Glomerular visceral epithelial cell (primary cell): ENCODE data around the gene MUC13.
A peak's percentile ranks its signal among the peaks of the same experiment; 100 is the strongest.

Experiments used
- DNase-seq: peaks from one replicate; pipeline ENCODE4 v3.0.0-alpha.2; 2016; ENCODE audit errors: extremely low spot score

Gene MUC13

DNA sequence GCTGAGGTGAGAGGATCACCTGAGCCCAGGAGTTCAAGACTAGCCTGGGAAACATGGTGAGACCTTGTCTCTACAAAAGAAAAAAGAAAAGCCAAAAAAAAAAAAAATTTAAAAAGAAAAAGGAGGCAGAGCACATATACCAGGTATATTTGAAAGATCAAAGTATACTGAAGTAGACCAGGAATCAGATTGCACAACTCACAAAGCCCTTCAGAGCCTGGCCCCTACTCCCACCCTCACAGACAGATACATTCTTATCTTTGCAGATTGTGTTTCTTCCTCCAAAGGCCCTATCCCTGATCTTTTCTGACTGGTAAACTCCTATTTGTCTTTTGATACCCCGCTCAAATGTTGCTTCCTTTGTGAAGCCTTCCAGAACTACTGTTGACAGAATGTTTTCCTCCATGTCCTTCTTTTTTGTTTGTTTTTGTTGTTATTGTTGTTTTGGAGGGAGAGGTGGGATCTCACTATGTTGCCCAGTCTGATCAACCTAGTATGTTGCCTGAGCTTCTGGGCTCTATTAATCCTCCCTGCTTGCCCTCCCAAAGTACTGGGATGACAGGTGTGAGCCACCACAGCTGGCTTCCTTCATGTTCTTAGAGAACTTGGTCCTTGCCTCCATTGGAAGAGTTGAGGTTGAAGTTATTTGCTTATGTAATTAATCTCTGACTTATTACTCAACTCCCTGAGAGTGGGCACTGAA lies 37.6 kb downstream of the MUC13 start:
- DNase-seq = no peak

DNA sequence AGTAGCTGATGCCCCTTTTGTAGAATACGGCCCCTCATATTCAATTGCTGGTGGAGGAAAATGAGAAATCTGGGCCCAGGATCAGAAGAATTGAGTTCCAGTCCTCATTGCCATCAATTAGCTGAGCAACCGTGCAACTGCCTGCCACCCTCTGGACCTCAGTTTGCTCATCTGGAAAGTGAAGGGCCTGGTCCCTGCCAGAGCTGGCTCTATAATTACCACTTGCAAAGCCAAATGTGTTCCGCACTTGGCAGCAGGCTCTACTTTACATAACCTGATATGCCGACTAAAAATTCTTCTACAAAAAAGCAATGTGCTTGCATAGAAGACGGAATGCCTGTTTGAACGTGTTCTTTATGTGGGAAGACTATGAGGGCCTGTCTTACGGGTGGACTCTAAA lies 38.8 kb downstream of the MUC13 start:
- DNase-seq = no peak

DNA sequence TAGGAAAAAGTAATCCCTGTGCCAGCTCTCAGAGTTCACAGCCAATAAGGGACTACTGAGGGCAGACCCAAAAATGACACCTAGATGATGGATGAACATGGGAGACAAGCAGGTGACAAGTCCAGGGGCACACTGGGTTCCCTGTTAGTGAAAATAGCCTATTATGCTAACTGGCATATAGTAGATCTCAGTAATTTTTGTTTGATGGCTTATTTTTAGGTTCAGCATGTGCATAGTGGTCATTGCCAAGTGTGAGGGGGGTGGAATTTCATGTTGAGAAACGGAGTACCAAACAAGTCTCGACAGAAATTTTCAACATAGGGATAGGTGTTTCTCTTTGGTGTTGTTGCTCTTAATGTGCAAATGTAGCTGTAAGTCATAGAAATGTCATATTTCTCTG lies 41.0 kb downstream of the MUC13 start:
- DNase-seq = no peak

DNA sequence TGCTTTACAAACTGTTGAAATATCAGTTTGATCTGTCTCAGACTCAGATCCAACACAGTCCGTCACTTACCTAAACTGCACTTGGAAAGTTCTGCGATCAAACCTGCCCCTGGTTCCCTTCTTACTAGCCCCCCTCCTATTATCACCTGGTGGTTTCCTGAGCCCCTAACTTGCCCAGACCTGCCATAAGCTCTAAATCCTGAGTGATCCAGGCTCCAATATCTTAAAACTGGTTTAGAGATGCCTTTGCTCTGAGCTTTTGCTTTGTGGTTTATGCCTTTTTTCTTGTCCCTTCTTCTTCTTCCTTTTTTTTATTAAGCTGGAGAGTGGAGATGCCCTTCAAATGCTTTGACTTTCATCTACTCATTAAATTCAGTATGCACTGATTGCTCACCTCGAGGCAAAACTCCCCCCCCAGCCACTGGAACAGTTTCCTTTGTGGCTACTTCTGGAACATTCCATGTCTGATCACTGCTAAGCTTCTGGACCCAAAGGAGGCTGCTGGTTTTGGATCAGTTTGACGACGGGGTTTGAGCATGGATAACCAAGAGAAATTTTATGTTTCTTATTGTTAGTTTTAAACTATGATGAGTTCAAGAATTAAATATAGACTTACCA lies 43.9 kb downstream of the MUC13 start:
- no peak for DNase-seq

DNA sequence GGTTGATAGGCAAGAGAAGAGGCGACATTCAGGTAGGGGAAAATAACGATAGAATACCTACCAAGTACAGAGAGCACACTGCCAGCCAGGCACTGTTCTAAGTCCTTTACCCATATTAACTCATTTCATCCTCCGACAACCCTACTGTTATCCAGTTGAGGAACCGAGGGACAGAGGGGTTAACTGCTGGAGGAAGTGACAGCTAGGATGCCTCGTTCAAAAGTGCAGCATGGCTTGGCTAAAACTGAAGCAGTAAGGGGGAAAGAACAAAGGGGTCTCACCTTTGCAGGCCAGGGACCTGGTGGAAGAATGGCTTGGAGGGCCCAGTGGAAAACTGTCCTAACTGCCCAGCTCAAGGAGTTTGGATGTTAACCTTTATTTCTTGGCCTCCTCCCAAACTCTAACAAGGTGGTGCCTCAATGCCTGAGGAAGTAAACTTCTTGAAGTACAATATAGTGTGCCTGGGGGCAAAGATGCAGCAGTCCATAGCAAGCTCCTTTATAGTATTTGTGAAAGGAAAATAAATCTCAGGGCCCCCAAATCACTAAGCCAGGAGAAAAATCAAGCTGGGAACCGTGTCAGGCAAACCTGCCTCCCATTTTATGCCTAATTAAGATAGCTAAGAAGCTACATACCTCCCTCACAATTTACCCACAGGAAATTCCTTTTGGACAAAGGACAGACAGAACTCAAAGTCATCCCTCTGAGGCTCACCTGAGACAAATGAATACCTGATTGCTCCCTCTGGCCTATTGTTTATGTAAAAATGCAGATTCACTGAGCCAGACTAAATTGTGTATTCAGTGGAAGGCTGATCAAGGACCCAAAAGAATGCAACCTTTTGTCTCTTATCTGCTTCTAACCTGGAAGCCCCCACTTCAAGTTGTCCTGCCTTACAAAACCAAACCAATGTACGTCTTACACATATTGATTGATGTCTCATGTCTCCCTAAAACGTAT lies 45.8 kb downstream of the MUC13 start:
- no peak for DNase-seq

DNA sequence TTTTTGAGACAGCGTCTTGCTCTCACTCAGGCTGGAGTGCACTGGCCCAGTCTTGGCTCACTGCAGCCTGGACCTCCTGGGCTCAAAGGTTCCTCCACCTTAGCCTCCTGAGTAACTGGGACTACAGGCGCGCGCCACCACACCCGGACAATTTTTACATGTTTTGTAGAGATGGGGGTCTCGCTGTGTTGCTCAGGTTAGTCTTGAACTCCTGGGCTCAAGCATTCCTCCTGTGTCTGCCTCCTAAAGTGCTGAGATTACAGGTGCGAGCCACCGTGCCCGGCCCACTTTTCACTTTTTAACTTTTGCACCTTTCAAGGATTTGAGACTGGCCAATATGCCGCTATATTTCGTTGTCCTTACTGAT lies 46.6 kb downstream of the MUC13 start:
- DNase-seq = no peak

DNA sequence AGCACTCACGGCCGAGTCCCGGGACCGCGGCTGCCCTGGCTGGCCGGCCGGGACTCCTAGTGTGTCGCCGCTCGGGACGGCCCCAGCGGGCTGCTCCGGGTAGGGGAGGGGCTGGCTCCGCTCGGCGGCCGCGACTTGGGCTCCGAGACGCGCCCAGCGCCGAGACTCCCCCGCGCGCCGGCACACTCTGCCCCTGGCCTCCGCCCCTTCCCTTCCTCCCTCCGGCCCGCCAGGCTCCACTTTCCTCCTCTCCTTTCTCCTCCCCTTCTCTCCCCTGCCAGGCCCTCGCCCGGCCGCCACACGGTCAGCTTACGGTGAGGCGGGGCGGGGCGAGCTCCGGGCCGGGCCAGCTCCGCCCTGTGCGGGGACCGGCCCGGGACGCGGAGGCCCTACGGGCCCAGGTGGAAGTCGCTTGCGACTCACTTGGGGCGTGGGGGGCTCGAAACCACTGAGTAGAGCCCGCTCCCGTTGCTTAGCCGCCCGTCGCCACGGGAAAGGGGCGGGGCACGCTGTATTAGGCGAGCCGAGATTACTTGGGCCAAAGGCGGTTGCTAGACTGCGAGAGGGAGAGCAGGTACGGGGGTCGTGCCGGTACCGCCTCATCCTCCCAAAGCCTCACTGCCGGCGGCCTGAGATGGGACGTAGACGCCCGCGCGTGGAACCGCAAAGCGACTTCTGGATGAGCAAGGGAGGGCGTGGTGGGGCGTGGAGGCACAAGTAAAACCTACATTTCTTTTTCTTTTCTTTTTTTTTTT lies 47.2 kb downstream of the MUC13 start, which contains the start of gene ITGB5:
TSS of gene ITGB5 (minus strand) at position 189 of the 755 bp plus-strand sequence. CDS start 365 bp downstream, outside the sequence.
- peak; percentile 84 for DNase-seq

DNA sequence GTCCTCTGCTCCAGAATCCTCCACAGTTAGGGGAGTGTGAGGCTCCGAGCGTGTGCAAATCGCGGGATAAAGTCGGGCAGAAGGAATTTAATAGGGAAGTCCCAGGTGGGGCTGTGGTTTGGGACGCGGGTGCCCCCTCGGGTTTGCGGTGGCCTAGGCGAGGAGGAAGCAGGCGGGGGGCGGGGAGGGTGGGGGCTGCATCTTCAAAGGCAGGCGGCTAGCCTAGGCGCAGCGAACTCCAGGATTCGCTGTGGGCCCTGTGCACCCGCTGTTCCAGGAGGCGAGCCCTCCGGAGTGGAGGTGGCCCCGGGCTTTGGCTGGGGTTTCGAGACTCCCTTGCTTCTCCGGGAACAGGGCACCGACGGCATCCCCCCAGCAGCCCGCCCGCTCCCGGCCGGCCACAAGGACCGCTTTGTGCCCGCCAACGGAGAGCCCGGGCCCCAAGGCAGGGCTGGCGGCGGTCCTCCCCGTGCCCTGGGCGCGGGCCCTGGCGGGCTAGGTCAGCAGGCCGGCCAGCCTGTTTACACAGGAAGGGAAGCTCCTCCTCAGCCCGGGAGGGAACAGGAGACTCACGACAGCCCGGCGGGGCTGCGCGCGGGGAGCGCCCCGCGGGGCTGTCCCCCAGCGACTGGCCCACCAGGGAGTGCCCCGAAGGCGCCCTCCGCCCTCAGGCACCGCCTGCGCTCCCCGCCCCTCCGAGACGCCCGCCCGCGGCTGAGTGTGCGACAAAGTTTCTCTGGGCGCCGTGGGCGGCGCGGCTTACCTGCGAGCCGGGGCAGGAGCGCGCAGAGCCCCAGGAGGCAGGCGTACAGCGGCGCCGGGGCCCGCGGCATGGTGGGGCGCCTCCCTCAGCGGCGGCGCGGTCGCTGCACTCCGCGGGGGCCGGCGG lies 48.1 kb downstream of the MUC13 start:
- peak; percentile 68 for DNase-seq

DNA sequence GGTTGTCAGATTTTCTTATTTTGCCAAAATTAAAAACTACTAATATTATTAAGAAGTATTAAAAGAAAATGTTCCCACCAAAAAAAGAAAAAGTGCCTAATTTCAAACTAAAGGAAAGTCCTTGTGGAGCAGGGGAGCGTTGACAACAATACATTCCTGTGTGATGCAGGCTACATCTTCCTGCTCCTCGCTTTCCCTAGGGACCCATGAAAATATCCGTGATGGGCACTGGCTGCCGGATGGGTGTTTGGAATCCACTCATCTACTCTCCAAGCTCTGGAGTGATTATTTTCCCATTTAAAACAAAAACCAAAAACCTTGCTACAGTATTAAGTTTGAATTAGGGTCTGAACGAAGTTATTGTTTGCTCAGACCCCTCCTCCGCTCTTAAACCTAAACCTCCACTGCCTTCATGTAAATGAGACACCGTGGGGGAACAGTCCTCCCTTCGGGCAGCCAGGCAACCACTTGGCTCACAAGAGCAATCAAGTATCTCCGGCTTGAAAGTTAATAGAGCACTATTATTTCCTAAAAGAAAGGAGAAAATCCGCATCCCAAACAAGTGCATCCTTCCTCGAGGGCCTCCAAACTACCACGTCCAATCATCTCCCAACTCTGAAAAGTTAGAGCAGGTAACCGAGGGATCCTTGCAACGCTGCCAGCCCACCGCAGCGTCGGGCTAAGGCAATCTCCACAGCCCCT lies 48.9 kb downstream of the MUC13 start:
- peak; percentile 41 for DNase-seq

DNA sequence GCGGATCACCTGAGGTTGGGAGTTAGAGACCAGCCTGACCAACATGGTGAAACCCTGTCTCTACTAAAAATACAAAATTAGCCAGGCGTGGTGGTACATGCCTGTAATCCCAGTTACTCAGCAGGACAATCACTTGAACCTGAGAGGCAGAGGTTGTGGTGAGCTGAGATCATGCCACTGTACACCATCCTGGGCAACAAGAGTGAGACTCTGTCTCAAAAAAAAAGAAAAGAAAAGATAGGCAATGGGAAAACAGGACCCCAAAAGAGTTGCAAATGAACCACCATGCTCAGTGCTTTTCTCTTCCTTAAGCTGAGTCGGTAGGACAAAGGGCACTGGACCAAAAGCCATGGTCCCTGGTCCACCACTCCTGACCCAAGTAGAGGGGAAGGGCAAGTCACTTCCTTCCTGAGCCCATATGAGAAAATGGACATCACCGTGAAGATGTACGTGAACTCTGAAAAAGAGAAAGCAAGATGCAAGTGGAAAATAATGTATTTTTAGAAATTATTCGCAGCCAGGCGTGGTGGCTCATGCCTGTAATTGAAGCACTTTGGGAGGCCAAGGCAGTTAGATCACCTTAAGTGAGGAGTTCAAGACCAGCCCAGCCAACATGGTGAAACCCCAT lies 50.0 kb downstream of the MUC13 start:
- peak; percentile 59 for DNase-seq

DNA sequence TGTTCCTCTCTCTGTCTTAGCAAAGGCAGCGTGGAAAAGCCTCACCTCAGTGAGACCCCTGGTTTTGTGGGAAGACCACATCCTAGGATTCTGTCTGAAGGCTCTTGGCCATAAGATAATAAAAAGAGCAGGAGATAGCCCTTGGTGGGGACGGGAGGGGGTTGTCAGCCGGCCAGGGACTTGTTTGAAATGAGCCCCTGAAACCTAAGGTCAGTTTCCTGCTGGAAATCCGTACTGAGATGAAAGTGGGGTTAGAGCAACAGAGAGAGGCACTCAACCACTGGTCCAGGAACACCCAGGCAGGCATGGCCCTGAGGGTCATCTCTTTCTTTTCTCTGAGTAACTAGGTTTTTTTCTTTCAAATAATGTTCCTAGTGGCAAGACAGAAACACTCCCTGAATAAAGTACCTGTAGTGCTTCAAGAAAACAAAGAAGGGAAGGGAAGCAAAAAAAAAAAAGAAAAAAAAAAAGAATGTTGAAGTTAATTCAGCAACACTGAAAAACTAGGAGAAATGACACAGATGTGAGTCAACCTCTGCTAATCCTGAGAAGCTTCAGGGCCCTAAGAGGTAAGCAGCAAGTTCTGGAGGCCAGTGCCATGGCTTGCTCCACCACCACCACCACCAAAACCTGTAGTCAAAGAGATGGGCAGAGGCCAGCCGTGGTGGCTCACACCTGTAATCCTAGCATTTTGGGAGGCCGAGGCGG lies 50.6 kb downstream of the MUC13 start:
- peak; percentile 38 for DNase-seq

DNA sequence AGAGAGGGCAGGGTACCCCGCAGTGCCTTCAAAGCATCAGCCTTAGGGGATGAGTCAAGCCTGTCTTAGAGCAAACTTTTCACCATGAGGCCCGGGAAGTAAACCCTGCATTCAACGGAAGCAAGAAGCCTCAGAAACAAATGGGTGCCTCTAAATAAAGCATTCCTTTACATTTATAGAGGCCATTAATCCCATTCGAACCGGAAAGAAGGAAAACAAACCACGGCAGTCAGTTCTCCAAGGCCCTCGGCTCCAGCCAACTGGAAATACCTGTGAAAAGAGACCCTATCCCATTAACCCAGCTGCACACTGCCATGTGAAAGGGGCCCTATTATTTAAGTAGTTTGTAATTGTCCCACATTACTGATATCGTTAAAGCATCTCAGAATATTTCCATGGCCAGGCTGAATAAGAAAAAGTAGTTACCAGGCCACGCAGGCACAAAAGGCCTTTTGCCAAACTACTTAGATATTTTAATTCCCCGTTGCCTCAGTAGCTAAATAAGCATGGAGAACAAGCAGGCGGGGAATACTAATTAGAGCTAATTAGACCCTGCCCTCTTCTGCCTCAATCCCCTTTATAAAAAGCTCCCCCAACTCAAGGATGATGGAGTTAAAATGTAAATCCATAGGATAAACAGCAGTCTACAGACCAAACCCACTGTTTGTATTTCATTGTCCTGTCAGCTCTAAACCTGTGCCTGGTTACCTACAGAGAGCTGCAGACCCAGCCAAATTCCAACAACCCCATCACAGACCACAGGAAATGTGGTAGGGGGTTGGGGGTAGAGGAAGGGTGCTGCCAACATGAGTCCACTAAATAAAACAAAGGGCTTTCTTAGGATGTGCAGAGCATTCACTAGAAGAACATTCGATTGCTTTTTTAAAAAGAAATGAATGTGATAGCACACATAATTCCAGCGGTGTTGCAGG lies 51.5 kb downstream of the MUC13 start:
- no peak for DNase-seq

DNA sequence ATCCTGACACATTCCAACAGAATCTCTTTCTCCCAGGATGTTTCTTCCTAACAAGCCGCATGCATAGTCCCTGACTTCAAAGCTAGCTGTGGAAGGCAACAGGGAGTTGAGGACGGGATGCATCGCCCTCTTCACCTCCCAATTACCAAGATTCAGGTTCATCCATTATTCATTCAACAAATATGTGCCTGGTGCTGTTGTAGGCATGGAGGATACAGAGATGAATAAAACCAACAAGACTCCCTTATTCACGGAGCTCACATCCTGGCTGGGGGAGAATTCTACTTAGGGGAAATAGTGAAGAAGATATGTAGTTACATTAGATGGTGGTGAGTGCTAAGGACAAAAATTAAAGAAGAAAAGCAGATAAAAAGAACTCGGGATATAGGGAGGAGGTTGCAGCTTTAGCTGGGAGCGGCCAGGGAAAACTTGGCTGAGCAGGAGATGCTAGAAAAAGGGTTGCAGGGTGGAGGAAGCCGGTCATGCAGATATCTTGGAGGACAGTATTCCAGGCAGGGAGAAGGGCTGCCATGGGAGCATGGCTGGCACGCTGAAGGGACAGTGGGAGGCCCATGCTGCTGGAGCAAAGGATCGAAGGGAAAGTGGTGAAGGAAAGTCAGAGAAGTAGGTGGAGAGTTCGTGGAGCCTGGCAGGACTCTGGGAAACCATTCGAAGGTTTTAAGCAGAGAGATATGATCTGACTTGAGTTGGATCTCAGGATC lies 52.4 kb downstream of the MUC13 start:
- DNase-seq = no peak

DNA sequence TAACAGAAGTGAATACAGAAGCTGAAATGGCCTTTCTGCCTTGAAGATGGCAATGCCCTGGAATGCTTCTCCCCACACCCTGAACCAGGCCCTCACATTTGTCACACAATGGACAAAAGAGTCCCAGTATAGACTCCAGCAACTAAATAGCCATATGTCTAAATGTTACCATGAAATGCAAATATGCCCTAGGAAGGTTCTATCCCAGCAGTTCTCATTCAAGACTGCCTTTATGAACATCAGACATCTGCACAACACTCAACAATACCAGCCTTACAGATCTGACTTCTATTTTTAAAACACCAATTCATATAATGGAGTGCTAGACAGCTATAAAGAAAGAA lies 55.2 kb downstream of the MUC13 start:
- DNase-seq = no peak

DNA sequence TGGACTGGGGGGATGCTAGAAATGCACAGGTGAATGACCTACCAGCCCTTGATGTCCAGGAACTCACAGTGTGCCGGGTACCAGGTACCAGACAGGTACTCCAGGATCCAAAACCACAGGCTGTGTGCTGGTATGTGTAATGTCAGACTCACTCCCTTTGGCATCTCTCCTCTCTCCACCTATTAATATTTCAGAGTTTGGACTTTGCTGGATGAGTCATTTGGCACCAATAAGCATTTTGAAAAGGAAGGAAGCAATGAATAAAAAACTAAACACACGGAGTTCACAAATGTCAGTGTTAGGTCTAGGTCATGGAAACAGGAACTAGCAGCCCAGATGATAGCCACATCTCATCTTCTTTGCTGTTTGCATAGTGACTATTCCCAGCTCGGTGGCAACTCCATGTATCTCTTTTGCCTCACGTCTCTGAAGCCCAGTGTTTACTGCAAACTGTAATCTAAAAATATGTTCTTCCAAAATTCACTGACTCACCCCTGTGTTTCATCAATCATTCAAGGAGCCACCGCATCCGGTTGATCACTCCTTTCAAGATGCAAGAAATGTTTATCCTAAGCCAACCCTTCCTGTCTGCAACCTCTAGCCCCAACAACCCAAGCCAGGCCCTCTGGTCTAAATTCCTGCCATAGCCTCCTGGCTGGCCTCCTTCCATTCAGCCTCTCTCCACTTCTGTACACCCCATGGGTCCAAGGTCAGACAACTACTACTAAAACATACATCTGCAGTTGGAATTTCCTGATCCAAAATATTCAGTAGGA lies 55.8 kb downstream of the MUC13 start:
- DNase-seq = peak; percentile 88

DNA sequence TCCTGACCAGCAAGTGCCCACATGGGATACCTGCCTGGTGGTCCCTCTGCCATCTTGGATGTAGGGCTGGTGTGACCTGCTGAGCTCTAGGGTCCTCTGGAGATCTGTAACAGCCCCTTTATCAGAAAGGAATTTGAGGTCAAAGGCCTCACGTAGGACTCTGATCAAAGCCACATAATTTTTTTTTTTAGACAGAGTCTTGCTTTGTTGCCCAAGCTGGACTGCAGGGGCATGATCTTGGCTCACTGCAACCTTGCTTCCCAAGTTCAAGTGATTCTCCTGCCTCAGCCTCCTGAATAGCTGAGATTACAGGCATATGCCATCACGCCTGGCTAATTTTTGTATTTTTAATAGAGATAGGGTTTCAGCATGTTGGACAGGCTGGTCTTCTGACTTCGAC lies 56.9 kb downstream of the MUC13 start:
- no peak for DNase-seq
